Activated CD8-positive, alpha-beta memory T cell treated with anti-CD3 and anti-CD28 coated beads for 4 hours (primary cell): Measurements from ENCODE around the gene ADCY5.

Experiments
- DNase-seq, 2 donors: peaks; one replicate each; pipeline ENCODE4 v3.0.0-alpha.2; 2020; ENCODE audit warnings: low read depth in 2 of 2

Gene ADCY5

DNA sequence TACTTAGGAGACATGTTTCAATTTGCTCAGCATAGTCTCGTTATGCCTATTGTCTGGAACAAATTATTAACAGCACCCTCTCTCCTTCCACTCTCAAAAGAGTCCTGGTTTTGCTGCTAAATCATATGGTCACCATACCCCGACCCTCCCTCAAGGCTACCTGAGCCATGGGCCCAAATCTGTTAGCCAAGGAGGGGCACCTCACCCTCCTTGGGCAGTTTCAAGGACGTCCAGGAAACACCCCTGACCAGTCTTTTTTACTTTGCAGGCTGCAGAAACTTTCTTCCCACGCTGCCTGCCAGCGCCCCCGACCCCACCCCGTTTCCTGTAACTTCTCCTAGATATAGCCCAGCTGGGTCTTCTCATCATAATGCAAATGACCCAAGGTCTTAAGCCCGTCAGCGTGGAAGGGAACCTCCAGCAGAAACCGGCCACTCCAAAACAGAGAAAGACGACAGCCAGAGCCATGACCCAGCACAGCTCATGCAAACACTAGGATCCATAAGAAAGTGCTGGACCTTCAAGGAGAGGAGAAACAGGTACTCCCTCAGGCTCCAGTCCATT, 62.3 kb downstream of the ADCY5 start:
- DNase-seq, result no peak

DNA sequence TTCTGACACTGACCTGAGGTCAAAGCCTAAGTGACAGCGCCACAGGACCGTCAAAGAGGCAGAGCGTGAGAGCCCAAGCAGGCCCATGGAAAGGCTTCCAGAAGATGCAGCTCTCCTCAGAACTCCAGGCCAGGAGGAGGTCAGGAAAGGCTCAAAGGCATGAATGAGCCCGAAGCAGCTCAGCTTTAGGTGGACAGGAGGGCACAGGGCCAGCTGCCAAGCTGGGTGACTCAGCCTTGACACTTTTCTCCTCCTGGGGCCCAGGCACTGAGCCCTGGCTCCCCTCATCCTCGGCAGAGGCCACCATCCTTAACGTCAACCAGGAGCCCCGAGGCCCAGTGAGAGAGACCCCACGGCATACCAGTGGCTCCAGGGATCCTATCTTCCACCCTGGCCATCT, 62.9 kb downstream of the ADCY5 start:
- no peak for DNase-seq

DNA sequence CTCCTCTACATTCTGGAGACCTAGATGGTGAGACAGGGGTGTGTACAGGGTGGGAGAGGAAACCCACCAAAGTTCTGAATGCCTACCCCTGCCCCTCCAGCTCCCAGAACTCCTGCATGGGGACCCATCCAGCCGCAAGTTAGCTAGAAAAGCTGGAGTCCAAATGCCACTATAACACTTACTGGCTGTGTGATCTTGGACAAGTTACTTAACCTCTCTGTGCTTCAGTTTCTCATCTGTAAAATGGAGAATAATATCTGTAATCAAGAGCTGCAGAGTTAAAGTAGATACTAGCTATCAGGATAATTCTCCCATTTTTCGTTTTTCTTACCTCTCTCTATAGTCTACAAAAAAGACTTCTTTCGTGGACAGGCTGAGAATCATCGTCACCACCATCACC, 63.4 kb downstream of the ADCY5 start:
- DNase-seq, result no peak

- no peak for DNase-seq
Observed at GRCh38 chr3:123385001-123385401, 63.9 kb downstream of the ADCY5 start.

DNA sequence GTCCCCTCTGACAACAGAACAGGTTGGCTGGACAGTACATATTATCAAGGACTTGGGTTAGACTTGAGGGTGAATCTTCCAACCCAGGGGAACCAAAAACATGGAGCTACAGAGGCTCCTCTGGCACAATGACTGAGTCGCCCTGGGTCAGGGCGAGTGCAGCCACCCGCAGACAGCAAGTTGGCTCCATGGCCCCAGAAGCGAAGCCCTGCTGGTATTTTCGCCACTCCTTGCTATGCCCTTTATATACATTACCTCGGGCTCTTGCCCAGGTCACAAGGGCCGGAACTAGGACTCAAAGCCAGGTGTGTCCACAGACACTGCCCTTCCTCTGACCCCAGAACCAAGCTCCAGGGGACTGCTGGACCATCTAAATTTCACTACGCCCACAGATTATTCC, 64.6 kb downstream of the ADCY5 start:
- no peak for DNase-seq

- DNase-seq, result no peak
Observed at GRCh38 chr3:123383091-123384053, 65.5 kb downstream of the ADCY5 start.

- no peak for DNase-seq
Observed at GRCh38 chr3:123380261-123380660, 68.6 kb downstream of the ADCY5 start.

DNA sequence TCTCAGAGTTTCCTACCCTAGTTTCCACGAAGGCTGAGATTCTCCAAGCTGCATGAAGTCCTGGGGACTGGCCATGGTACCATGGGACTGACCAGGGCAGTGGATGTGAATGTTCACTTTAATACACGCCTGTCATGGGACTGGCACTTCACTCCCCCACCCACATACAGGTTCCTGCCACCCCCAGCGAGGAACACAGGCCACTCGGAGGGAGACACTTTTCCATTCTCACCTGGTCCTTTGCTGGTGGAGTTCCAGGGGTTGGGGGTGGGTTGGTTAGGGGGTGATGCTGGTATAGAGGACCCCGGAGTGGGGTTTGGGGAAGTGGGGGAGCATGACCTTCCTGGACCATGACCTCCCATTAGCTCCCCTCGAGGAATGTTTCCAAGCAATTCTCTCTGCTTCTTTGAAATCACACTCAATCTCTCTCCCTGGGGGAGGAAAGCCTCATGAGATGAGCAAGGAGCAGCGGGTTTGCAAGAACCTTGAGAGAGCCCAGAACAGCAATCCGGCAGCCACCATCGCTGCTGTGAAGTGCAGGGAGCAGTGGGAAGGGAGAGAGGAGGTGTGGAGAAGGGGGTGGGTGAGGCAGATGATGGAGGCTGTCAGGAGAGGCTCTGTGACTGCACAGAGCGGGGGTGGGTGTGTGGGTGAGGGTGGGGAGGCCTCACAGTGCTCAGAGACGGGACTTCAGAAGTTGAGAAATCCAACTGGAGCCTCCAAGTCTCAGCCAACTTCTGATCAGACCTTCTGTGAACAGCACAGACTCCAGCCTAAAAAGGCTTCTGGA, 69.7 kb downstream of the ADCY5 start:
- no peak for DNase-seq

DNA sequence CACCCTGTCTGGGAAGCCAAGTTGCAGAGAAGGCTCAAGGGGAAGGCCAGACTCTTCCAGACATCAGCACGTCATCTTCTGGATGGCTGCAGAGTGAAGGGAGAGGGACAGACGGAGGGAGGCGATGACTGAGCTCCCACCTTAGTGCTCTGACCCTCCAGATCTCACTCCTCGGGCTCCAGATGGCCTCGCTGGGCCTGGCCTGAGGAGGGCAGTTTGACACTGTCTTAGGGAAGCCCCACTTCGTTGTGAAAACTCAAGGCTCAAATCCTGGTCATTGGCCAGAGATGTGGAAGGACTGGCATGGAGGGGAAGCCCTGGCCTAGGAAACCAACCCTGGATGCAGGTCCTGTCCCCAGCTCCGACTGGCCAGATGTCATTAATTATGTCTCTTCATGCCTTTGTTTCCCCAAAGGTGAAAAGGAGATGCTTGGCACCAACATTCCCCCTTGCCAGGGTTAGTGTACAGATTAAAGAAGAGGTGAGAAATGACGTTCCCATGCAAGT, 70.4 kb downstream of the ADCY5 start:
- no peak for DNase-seq

DNA sequence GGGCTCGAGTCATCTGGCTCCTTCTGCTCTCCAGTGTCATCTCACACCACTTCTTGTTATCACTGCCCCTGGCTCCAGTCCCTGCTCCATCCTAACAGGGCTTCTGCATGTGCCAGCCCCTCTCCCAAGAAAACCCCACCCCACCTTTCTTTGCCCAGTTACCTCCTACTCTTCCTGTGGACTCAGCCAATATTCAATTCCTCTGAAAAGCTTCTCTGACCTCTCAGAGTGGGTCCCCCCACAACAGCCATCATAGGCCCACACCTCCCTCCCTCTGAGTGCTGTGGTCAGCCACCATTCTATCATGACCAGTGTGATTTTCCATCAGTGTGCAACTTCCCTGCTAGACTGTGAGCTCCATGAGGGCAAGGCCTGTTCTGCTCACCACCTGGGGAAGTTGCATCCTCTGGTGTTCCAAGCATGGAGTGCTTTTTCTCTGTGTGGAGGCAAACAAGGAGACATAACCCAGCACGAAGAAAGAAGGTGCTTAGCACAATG, 71.6 kb downstream of the ADCY5 start:
- DNase-seq, result no peak

DNA sequence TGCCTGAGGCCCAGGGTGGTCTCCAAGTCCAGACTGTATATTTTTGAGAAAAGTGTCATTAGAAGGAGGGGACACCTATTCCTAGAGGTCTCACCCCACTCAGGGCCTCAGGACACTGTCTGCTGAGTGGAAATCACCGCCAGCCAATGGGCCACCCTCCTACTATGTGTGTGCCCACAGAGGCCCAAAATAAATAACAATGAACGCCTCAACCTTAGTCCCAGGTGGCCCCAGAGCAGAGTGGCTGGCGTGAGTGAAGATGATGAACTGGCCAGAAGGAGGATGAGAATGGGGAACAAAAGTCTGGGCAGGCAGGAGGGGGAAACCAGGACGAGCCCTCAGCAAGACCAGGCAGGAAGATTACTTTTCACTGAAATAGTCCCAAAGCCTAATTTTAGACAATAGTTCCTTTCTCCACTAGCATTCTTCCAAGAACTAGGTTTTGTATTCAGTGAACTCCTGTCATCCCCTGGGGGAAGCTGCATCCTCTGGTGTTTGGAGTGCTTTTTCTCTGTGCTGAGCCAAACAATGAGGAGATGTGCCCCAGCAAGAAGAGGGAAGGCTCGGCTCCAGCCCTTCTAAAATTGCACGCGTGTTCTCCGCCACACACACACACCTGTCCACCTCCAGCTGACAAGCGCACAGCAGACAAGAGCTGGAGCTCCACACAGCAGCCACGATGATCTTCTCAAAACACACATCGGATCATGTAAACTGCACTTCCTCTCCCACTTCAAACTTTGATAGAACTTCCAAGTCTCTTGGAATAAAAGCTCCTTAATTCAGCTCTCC, 72.2 kb downstream of the ADCY5 start:
- DNase-seq, result no peak

- DNase-seq, result no peak
Observed at GRCh38 chr3:123375014-123375940, 73.6 kb downstream of the ADCY5 start.

DNA sequence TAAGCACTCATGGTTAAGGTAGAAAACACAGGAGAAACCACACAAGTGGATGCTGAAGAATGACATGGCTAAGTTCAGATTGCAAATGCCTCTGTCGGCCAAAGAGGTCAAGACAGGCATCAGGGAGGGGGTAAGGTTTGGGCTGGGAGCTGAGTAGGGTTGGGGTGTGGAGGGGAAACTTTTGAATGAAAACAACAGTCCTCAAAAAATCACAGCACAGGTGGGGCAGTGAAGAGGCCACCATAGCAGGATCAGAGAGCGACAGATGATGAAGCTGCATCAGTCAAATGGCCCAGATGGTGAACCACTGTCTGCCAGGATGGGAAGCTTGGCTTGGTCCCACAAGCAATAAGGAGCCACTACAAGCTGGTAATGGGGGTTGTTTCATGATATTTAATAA, 74.9 kb downstream of the ADCY5 start:
- DNase-seq, result no peak

DNA sequence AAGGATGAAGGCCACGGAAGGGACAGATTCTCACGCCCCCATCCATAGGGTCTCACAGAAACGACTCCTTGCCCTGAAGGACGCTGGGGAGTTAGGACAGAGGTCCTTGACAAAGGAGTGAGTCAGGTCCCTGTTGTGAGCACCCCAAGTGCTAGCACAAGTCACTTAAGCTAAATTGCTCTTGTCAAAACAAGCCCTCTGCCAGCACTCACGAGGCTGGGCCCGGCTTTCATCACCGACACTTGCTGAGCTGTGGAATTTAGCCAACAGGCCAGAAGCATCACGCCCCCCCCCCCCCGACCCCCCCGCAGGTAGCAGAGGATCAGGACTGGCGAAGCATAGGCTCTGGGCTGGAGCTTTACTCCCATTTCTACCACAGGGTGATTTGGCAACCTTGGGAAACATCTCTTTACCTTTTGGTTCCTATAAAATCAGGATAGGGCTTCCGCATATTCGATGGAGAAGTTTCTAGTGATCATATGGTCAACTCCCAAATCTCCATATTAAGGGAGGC, 75.4 kb downstream of the ADCY5 start:
- DNase-seq, result no peak

DNA sequence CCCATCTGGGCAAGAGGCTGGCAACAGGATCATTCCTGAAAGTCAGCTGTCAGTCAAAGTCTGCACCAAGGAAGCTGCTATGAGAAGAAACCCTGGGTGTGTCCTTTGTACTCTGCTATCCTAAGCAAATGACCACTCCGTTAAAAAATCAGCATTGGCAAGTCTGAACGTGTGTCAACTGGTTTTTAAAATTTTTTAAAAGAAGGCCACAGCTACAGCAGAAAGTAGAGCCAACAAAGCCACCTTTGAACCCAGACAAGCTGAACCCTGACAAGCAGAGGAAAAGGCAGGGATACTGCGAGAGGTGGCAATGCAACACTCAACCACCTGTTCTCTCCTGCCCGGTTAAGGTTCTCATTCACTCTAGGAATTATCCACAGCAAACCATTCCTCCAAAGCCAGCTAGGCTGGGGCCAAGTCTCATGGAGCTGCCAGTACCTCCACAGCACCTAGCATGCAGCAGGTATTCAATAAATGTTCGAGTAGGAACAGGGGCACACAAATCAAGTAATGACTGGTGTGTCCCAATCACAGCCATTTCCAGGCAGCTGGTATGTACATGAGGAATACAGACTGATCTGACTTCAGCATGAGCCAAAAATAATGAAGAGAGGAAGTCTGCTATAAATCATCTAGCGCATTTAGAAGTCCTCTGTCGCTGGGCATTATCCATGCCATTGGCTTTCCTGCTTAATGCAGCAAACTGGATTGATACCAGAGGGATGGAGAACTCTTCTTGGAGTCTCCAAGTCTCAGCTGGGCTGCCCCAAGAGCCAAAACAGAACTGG, 76.0 kb downstream of the ADCY5 start:
- no peak for DNase-seq

GRCh38 chr3:123371859-123372685, 76.8 kb downstream of the ADCY5 start:
- DNase-seq, result no peak

GRCh38 chr3:123371426-123371825, 77.5 kb downstream of the ADCY5 start:
- DNase-seq, result no peak

- no peak for DNase-seq
Observed at GRCh38 chr3:123370819-123371218, 78.1 kb downstream of the ADCY5 start.
